ENCODE results near the gene GTF2F2. TPM values are rescaled to one million over a fixed set of nuclear protein-coding genes. Genes with fewer than 3 reads are reported as not detected.

GTF2F2 gene
- total RNA-seq, 1 donor from 2014 or later, result 6.4 TPM

DNA sequence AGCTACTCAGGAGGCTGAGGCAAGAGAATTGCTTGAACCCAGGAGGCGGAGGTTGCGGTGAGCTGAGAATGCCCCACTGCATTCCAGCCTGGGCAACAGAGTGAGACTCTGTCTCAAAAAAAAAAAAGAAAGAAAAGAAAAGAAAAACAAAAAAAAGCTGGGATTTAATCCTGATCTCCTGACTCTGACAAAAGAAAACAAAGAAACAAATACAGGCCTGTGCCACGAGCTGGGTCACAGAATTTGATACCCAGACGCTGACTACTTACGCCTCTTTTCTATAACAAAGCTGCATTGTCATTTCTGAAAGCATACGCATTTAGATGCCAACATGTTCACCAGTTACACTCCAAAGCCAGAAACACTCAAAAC is 18.2 kb upstream of the GTF2F2 start:
- no peaks in the 10 kb centered on the region for H3K4me1 ChIP-seq
- DNase-seq (ENCODE audit: low spot score in 2 of 2), result no peak
- H3K27me3 ChIP-seq, result no peaks in the 10 kb centered on the region
- peaks cover 0 to 3% of the 10 kb centered on the region in 2 donors for H3K9me3 ChIP-seq
- no peak overlapping the region for H3K4me3 ChIP-seq
- H3K36me3 ChIP-seq, result no peaks in the 10 kb centered on the region
- no peak for TF ChIP-seq CTCF (IDR thresholded peaks at IDR 0.05)
- intact Hi-C loops (cut with DNase I), result no loop called here
- H3K27ac ChIP-seq, result no peak overlapping the region

GRCh38 chr13:45103449-45103848 is 16.9 kb upstream of the GTF2F2 start:
- intact Hi-C loops (cut with DNase I), result no loop called here
- no peak for DNase-seq (ENCODE audit: low spot score in 2 of 2)
- H3K4me3 ChIP-seq, result no peak overlapping the region

DNA sequence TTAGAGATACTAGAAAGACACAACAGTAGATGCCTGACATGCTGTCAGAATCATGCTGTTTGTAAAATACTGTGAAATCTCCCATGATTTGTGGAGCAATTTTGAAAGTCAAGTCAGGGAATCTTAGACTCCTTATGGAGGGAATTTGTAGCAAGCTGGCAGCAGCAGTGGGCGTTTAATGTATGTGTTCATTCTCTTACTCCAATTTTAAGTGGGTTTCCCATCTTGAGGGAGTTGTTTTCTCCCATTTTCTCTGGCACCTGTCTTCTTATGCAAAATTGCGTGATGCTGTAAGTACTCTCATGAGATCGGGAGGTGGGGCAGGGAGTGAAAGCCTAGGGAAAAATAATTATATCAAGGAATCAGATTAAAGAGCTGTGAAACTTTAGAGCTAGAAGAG is 16.0 kb upstream of the GTF2F2 start:
- Histone ChIP-seq H3K9me3 (no peaks in the 10 kb centered on the region), H3K27ac (no peak overlapping the region), H3K4me1 (no peaks in the 10 kb centered on the region), H3K4me3 (no peak overlapping the region), H3K36me3 (no peaks in the 10 kb centered on the region), H3K27me3 (no peaks in the 10 kb centered on the region)
- no peak for TF ChIP-seq CTCF (IDR thresholded peaks at IDR 0.05)
- intact Hi-C loops (cut with DNase I), result no loop called here
- DNase-seq (ENCODE audit: low spot score in 2 of 2), result no peak

More at GRCh38 chr13:45103449-45103848, 16.9 kb upstream of the GTF2F2 start:
- no peaks in the 10 kb centered on the region for H3K9me3 ChIP-seq
- H3K27me3 ChIP-seq, result no peaks in the 10 kb centered on the region
- H3K27ac ChIP-seq, result no peak overlapping the region
- H3K36me3 ChIP-seq, result no peaks in the 10 kb centered on the region
- no peaks in the 10 kb centered on the region for H3K4me1 ChIP-seq
- no peak for TF ChIP-seq CTCF (IDR thresholded peaks at IDR 0.05)

- TF ChIP-seq CTCF (IDR thresholded peaks at IDR 0.05), result no peak
- intact Hi-C loops (cut with DNase I), result no loop called here
These were observed 14.4 kb upstream of the GTF2F2 start for GRCh38 chr13:45105895-45106294.

GRCh38 chr13:45107539-45107938 is 12.8 kb upstream of the GTF2F2 start:
- no peak for TF ChIP-seq CTCF (IDR thresholded peaks at IDR 0.05)
- Histone ChIP-seq H3K27me3 (no peaks in the 10 kb centered on the region), H3K36me3 (no peaks in the 10 kb centered on the region), H3K4me1 (no peaks in the 10 kb centered on the region), H3K9me3 (no peaks in the 10 kb centered on the region), H3K4me3 (no peak overlapping the region), H3K27ac (no peak overlapping the region)
- no peak for DNase-seq (ENCODE audit: low spot score in 2 of 2)
- intact Hi-C loops (cut with DNase I), result no loop called here

More at GRCh38 chr13:45105895-45106294, 14.4 kb upstream of the GTF2F2 start:
- Histone ChIP-seq H3K9me3 (no peaks in the 10 kb centered on the region), H3K36me3 (no peaks in the 10 kb centered on the region), H3K27me3 (no peaks in the 10 kb centered on the region), H3K27ac (no peak overlapping the region), H3K4me1 (no peaks in the 10 kb centered on the region), H3K4me3 (no peak overlapping the region)
- no peak for DNase-seq (ENCODE audit: low spot score in 2 of 2)

GRCh38 chr13:45108716-45109101 is 11.6 kb upstream of the GTF2F2 start:
- intact Hi-C loops (cut with DNase I), result no loop called here
- no peak overlapping the region for H3K27ac ChIP-seq
- DNase-seq (ENCODE audit: low spot score in 2 of 2), result no peak
- no peaks in the 10 kb centered on the region for H3K9me3 ChIP-seq
- no peaks in the 10 kb centered on the region for H3K4me1 ChIP-seq
- no peak overlapping the region for H3K4me3 ChIP-seq
- TF ChIP-seq CTCF (IDR thresholded peaks at IDR 0.05), result no peak
- H3K36me3 ChIP-seq, result no peaks in the 10 kb centered on the region
- H3K27me3 ChIP-seq, result no peaks in the 10 kb centered on the region

Measured in ascending aorta (tissue), 2 donors.